Neural progenitor cell (in vitro differentiated cells): ENCODE measurements around the gene COLEC12. TPM values are rescaled to one million over a fixed set of nuclear protein-coding genes. Genes with fewer than 3 reads are reported as not detected.

Source experiments
- DNase-seq: peaks from one replicate; pipeline ENCODE4 v3.0.0-alpha.2; 2016; ENCODE audit warnings: low spot score
- H2AFZ ChIP-seq: fragments of 200-600 bp; sonication (generic); replicated peaks from 2 replicates; pipeline ENCODE4 v1.6.1; 2016; ENCODE audit warnings: antibody characterized with exemption
- H3F3A ChIP-seq: fragments of 200-600 bp; sonication (generic); 2 replicates; pipeline ENCODE4 v1.6.1; 2016; ENCODE audit warnings: antibody characterized with exemption, low read depth
- H3K27ac ChIP-seq: fragments of 200-600 bp; sonication (generic); 2 replicates; pipeline ENCODE4 v1.5.1; 2016; ENCODE audit warnings: mild to moderate bottlenecking
- H3K27me3 ChIP-seq: fragments of 200-600 bp; sonication (generic); 2 replicates; pipeline ENCODE4 v1.6.1; 2016; ENCODE audit warnings: mild to moderate bottlenecking, moderate library complexity
- H3K36me3 ChIP-seq: fragments of 200-600 bp; sonication (generic); 2 replicates; pipeline ENCODE4 v1.5.1; 2016
- H3K4me1 ChIP-seq: fragments of 200-600 bp; sonication (generic); 2 replicates; pipeline ENCODE4 v1.6.1; 2016; ENCODE audit warnings: mixed run types
- H3K4me2 ChIP-seq: fragments of 200-600 bp; sonication (generic); 2 replicates; pipeline ENCODE4 v1.6.1; 2016
- H3K4me3 ChIP-seq: fragments of 200-600 bp; sonication (generic); 2 replicates; pipeline ENCODE4 v1.5.1; 2016
- H3K79me2 ChIP-seq: fragments of 200-600 bp; sonication (generic); 2 replicates; pipeline ENCODE4 v1.6.1; 2016; ENCODE audit warnings: low read depth
- H3K9ac ChIP-seq: fragments of 200-600 bp; sonication (generic); 2 replicates; pipeline ENCODE4 v1.6.1; 2016
- H3K9me3 ChIP-seq: fragments of 200-600 bp; sonication (generic); 2 replicates; pipeline ENCODE4 v1.5.1; 2016; ENCODE audit warnings: low read depth
- H4K20me1 ChIP-seq: fragments of 200-600 bp; sonication (generic); 2 replicates; pipeline ENCODE4 v1.6.1; 2016; ENCODE audit warnings: low read depth
- H3K27ac Mint-ChIP-seq: 3 replicates; pipeline ENCODE4 v1.8.0; 2021; ENCODE audit warnings: mixed read lengths
- H3K27me3 Mint-ChIP-seq: 2 replicates; pipeline ENCODE4 v1.8.0; 2022; ENCODE audit warnings: low read depth, mild to moderate bottlenecking, inconsistent platforms, moderate library complexity, mixed read lengths; ENCODE audit not compliant: insufficient read depth
- H3K36me3 Mint-ChIP-seq: 3 replicates; pipeline ENCODE4 v1.8.0; 2021; ENCODE audit warnings: mixed read lengths
- H3K4me1 Mint-ChIP-seq: 3 replicates; pipeline ENCODE4 v1.8.0; 2021; ENCODE audit warnings: mixed read lengths
- H3K4me3 Mint-ChIP-seq: 3 replicates; pipeline ENCODE4 v1.8.0; 2021; ENCODE audit warnings: mild to moderate bottlenecking, moderate library complexity, mixed read lengths
- H3K9me3 Mint-ChIP-seq: 3 replicates; pipeline ENCODE4 v1.8.0; 2020; ENCODE audit warnings: mixed read lengths
- EZH2 ChIP-seq: fragments of 200-600 bp; sonication (generic); IDR thresholded peaks from 2 replicates; pipeline ENCODE4 v1.6.1; 2017; ENCODE audit warnings: antibody characterized with exemption, mild to moderate bottlenecking, moderate library complexity
- EZH2phosphoT487 ChIP-seq: fragments of 200-600 bp; sonication (generic); IDR thresholded peaks from 2 replicates; pipeline ENCODE4 v1.6.1; 2017; ENCODE audit warnings: antibody characterized with exemption
- total RNA-seq: library from RNA; depleted of rRNA; stranded (reverse); fragments of >200 nt; gene quantifications from 2 replicates; pipeline ENCODE4 v1.2.3, GENCODE V29; 2015; ENCODE audit warnings: low replicate concordance
- TF ChIP-seq, protein P1 (sequence below): fragments of 200-600 bp; sonication (generic); IDR thresholded peaks from 2 replicates; pipeline ENCODE4 v1.5.1; 2017; ENCODE audit warnings: antibody characterized with exemption, mild to moderate bottlenecking

COLEC12 gene
- total RNA-seq, 1 donor from 2014 or later = 2.0 TPM

DNA sequence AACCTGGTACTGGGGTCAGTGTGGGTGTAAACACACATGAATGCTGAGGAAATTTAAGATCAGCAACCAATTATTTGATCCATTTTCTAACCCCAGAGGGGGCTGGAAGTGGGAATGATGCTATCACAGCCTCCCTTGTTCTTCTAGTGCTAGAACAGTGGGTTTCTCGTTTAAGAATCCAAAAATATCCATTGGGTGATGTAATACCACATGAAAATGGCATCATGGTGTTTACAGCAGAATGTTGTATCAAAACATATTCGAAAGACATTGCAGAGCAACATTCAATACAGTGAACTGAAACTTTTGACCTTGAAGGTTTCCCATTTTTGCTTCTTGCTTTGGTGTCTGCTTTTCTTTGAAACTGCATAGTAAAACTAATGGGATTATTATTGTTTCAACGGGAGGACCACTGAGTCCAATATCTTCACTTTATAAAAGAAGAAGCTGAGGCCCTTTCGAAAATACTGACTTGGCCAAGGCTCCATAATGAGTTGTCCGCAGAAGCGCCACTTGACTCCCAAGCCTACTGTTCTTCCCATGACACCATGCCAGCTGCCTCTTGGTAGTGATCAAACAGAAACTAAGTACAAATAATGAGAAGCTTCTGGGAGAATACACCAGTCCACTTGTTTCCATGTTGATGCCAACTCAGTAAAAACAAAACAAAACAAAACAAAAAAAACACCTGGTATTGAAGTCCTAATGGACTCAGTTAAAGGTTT, 106.1 kb downstream of the COLEC12 start:
- Histone ChIP-seq H3K79me2 (no peaks in the 10 kb centered on the region), H3K9me3 (no peaks in the 10 kb centered on the region), H3K4me1 (no peaks in the 10 kb centered on the region), H3K27me3 (no peaks in the 10 kb centered on the region), H3K9ac (no peak overlapping the region), H3K36me3 (no peaks in the 10 kb centered on the region), H3K4me3 (no peak overlapping the region), H3K27ac (no peak overlapping the region), H3K4me2 (no peak overlapping the region), H3F3A (no peaks in the 10 kb centered on the region), H2AFZ (no peak overlapping the region), H4K20me1 (no peaks in the 10 kb centered on the region)
- DNase-seq = no peak
- H3K27me3 Mint-ChIP-seq = peaks cover 2% of the 10 kb centered on the region
- no peaks in the 10 kb centered on the region for H3K9me3 Mint-ChIP-seq
- no peak overlapping the region for H3K4me3 Mint-ChIP-seq
- H3K27ac Mint-ChIP-seq = no peak overlapping the region
- TF ChIP-seq EZH2phosphoT487 (no peak), EZH2 (no peak)
- TF ChIP-seq, protein P1, sequence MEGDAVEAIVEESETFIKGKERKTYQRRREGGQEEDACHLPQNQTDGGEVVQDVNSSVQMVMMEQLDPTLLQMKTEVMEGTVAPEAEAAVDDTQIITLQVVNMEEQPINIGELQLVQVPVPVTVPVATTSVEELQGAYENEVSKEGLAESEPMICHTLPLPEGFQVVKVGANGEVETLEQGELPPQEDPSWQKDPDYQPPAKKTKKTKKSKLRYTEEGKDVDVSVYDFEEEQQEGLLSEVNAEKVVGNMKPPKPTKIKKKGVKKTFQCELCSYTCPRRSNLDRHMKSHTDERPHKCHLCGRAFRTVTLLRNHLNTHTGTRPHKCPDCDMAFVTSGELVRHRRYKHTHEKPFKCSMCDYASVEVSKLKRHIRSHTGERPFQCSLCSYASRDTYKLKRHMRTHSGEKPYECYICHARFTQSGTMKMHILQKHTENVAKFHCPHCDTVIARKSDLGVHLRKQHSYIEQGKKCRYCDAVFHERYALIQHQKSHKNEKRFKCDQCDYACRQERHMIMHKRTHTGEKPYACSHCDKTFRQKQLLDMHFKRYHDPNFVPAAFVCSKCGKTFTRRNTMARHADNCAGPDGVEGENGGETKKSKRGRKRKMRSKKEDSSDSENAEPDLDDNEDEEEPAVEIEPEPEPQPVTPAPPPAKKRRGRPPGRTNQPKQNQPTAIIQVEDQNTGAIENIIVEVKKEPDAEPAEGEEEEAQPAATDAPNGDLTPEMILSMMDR = no peak
- H3K36me3 Mint-ChIP-seq = peaks cover 7% of the 10 kb centered on the region
- H3K4me1 Mint-ChIP-seq = peaks cover 36% of the 10 kb centered on the region

DNA sequence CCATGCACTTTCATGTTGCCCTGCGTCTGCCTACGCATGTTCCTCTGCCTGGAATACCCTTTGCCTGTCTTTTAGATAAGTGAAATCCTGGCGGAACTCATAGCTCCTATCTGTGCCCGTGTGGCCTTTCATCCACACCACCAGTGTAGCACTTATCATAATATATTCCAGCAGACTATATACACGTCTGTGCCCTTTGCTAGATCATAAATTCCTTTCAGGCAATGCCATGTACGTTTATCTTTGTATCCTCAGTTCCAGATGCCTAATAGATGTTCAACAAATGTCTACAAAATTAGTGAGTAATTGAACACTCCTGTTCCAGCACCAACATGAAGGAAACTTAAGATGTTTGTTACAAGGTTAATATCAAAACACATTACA, 106.9 kb downstream of the COLEC12 start:
- Mint-ChIP-seq H3K4me1 (peaks cover 33% of the 10 kb centered on the region), H3K27ac (no peak overlapping the region)

GRCh38 chr18:392928-393573, 107.5 kb downstream of the COLEC12 start:
- no peak for DNase-seq
- Histone ChIP-seq H3K9ac (no peak overlapping the region), H3K4me1 (no peaks in the 10 kb centered on the region), H3K4me3 (no peak overlapping the region), H2AFZ (no peak overlapping the region), H3K27ac (no peak overlapping the region), H4K20me1 (no peaks in the 10 kb centered on the region), H3K79me2 (no peaks in the 10 kb centered on the region), H3K4me2 (no peak overlapping the region), H3K27me3 (no peaks in the 10 kb centered on the region), H3K36me3 (no peaks in the 10 kb centered on the region), H3K9me3 (no peaks in the 10 kb centered on the region), H3F3A (no peaks in the 10 kb centered on the region)
- TF ChIP-seq EZH2phosphoT487 (no peak), EZH2 (no peak)
- TF ChIP-seq, protein P1 = no peak
- H3K27ac Mint-ChIP-seq = no peak overlapping the region
- H3K36me3 Mint-ChIP-seq = peaks cover 3% of the 10 kb centered on the region
- peaks cover 2% of the 10 kb centered on the region for H3K27me3 Mint-ChIP-seq
- no peaks in the 10 kb centered on the region for H3K9me3 Mint-ChIP-seq
- H3K4me3 Mint-ChIP-seq = no peak overlapping the region
- H3K4me1 Mint-ChIP-seq = peaks cover 28% of the 10 kb centered on the region

More for the DNA sequence above, 106.9 kb downstream of the COLEC12 start:
- Histone ChIP-seq H3K36me3 (no peaks in the 10 kb centered on the region), H3K4me1 (no peaks in the 10 kb centered on the region), H3K4me2 (no peak overlapping the region), H2AFZ (no peak overlapping the region), H3K4me3 (no peak overlapping the region), H3K9ac (no peak overlapping the region), H3K9me3 (no peaks in the 10 kb centered on the region), H3F3A (no peaks in the 10 kb centered on the region), H3K27ac (no peak overlapping the region), H4K20me1 (no peaks in the 10 kb centered on the region), H3K27me3 (no peaks in the 10 kb centered on the region), H3K79me2 (no peaks in the 10 kb centered on the region)
- no peak for TF ChIP-seq EZH2phosphoT487
- TF ChIP-seq EZH2 = no peak
- TF ChIP-seq, protein P1 = no peak
- Mint-ChIP-seq H3K9me3 (no peaks in the 10 kb centered on the region), H3K27me3 (peaks cover 2% of the 10 kb centered on the region), H3K36me3 (peaks cover 7% of the 10 kb centered on the region), H3K4me3 (no peak overlapping the region)
- DNase-seq = no peak
